Measurements from ENCODE around the gene FAM174C. TPM values are rescaled to one million over a fixed set of nuclear protein-coding genes. Genes with fewer than 3 reads are reported as not detected.

FAM174C gene
- total RNA-seq, 2 donors from 2014 or later, result 28.9 to 29.8 TPM

GRCh38 chr19:1290703-1291651 lies 15.6 kb downstream of the FAM174C start:
- Histone ChIP-seq H3K27me3 (peaks cover 8 to 16% of the 10 kb centered on the region in 2 donors), H3K4me1 (peaks cover 0 to 17% of the 10 kb centered on the region in 2 donors), H3K4me3 (no peak overlapping the region), H3K9me3 (no peaks in the 10 kb centered on the region), H3K36me3 (no peaks in the 10 kb centered on the region), H3K27ac (no peak overlapping the region)
- no peak for DNase-seq (ENCODE audit: low spot score)
- TF ChIP-seq CTCF (IDR thresholded peaks at IDR 0.05), result no peak

- Histone ChIP-seq H3K27me3 (peaks cover 3 to 10% of the 10 kb centered on the region in 2 donors), H3K9me3 (no peaks in the 10 kb centered on the region), H3K36me3 (no peaks in the 10 kb centered on the region), H3K27ac (no peak overlapping the region), H3K4me1 (peaks cover 0 to 17% of the 10 kb centered on the region in 2 donors), H3K4me3 (no peak overlapping the region)
- no peak for DNase-seq (ENCODE audit: low spot score)
- TF ChIP-seq CTCF (IDR thresholded peaks at IDR 0.05), result no peak
These were observed 16.6 kb downstream of the FAM174C start for GRCh38 chr19:1291761-1292418.

- Histone ChIP-seq H3K4me3 (no peak overlapping the region), H3K9me3 (no peaks in the 10 kb centered on the region), H3K27me3 (peaks cover 0 to 3% of the 10 kb centered on the region in 2 donors), H3K36me3 (no peaks in the 10 kb centered on the region), H3K4me1 (peaks cover 0 to 12% of the 10 kb centered on the region in 2 donors), H3K27ac (no peak overlapping the region)
- no peak for TF ChIP-seq CTCF (IDR thresholded peaks at IDR 0.05)
- DNase-seq (ENCODE audit: low spot score), result no peak
These were observed 17.3 kb downstream of the FAM174C start for GRCh38 chr19:1292419-1293151.

- H3K36me3 ChIP-seq, result no peaks in the 10 kb centered on the region
- no peaks in the 10 kb centered on the region for H3K27me3 ChIP-seq
- H3K27ac ChIP-seq, result no peak overlapping the region
- H3K4me1 ChIP-seq, result peaks cover 0 to 11% of the 10 kb centered on the region in 2 donors
- no peaks in the 10 kb centered on the region for H3K9me3 ChIP-seq
- TF ChIP-seq CTCF (IDR thresholded peaks at IDR 0.05), result no peak
- no peak for DNase-seq (ENCODE audit: low spot score)
- no peak overlapping the region for H3K4me3 ChIP-seq
These were observed 18.7 kb downstream of the FAM174C start for GRCh38 chr19:1293782-1294604.

GRCh38 chr19:1294688-1295087 lies 19.4 kb downstream of the FAM174C start:
- Histone ChIP-seq H3K36me3 (no peaks in the 10 kb centered on the region), H3K27ac (no peak overlapping the region), H3K27me3 (no peaks in the 10 kb centered on the region), H3K4me3 (no peak overlapping the region), H3K9me3 (no peaks in the 10 kb centered on the region), H3K4me1 (peaks cover 0 to 11% of the 10 kb centered on the region in 2 donors)
- TF ChIP-seq CTCF (IDR thresholded peaks at IDR 0.05), result no peak
- no peak for DNase-seq (ENCODE audit: low spot score)

All from right atrium auricular region (tissue), 2 donors.